ENCODE results near the gene ACAN. TPM values are rescaled to one million over a fixed set of nuclear protein-coding genes. Genes with fewer than 3 reads are reported as not detected.
A peak's percentile ranks its signal among the peaks of the same experiment; 100 is the strongest.

The ACAN gene
- total and polyA plus RNA-seq, 9 of the 15 experiments (the other 6 are each of a cell fraction or from before 2014, with no cell fraction given): not detected

- TF ChIP-seq ARID4B (CRISPR knock-in tag; IDR thresholded peaks at IDR 0.05) (0 out of 2 replicates have a peak, but pooled peaks have one; percentile 30), ARNT (IDR thresholded peaks at IDR 0.05) (no peak), ZNF592 (IDR thresholded peaks at IDR 0.05) (0 out of 2 replicates have a peak, but pooled peaks have one; percentile 12), CTCF (IDR thresholded peaks at IDR 0.05 in 2 of 3, conservative IDR thresholded peaks at IDR 0.05 in 1 of 3; ENCODE audit: insufficient read depth in 2 of 3, low read depth in 1 of 3, low read length in 3 of 3) (peak in 2 of 3 experiments; percentile 15; a peak in 1 of 6 replicates), ZNF740 (CRISPR knock-in tag; IDR thresholded peaks at IDR 0.05) (no peak), ZNF740 (tag; IDR thresholded peaks at IDR 0.05) (no peak; a peak in 1 of 4 replicates), TEAD4 (IDR thresholded peaks at IDR 0.05; ENCODE audit: low read length) (no peak), TEAD4 (CRISPR knock-in tag; IDR thresholded peaks at IDR 0.05; ENCODE audit: borderline replicate concordance) (peak; percentile 59; the same call in 1 of the 2 replicates), ETV5 (CRISPR knock-in tag; IDR thresholded peaks at IDR 0.05; ENCODE audit: low read depth) (0 out of 2 replicates have a peak, but pooled peaks have one; percentile 36), TAF1 (IDR thresholded peaks at IDR 0.05; ENCODE audit: control insufficient read depth, extremely low read depth, insufficient read depth, low read length, severe bottlenecking) (peak; percentile 47), ZNF347 (CRISPR knock-in tag; IDR thresholded peaks at IDR 0.05; ENCODE audit: low read depth) (no peak), SAFB (IDR thresholded peaks at IDR 0.05; ENCODE audit: borderline replicate concordance, low read depth, low read length) (no peak), CBFA2T3 (IDR thresholded peaks at IDR 0.05) (0 out of 2 replicates have a peak, but pooled peaks have one; percentile 12)
Observed at GRCh38 chr15:88913017-88913849, 110.0 kb downstream of the ACAN start, which contains the start of gene MFGE8 (continued).

All from K562 (cell line).